GM21825 (cell line): ENCODE results near the gene SPATS2L.

Source experiments
- ATAC-seq: cut with Tn5 transposase; IDR thresholded peaks from one replicate; pipeline ENCODE4 v1.9.1; 2021; ENCODE audit warnings: mild to moderate bottlenecking, moderate library complexity; ENCODE audit not compliant: unreplicated experiment

Gene SPATS2L

GRCh38 chr2:200435379-200435778 is 128.9 kb downstream of the SPATS2L start:
- ATAC-seq = no peak

- no peak for ATAC-seq
These were observed 131.8 kb downstream of the SPATS2L start for GRCh38 chr2:200438251-200438650.

GRCh38 chr2:200438846-200439245 is 132.4 kb downstream of the SPATS2L start:
- ATAC-seq = no peak

- no peak for ATAC-seq
These were observed 133.5 kb downstream of the SPATS2L start for GRCh38 chr2:200439981-200440380.

- no peak for ATAC-seq
These were observed 136.0 kb downstream of the SPATS2L start for GRCh38 chr2:200442471-200442870.

GRCh38 chr2:200443376-200443775 is 136.9 kb downstream of the SPATS2L start:
- no peak for ATAC-seq

- ATAC-seq = no peak
These were observed 137.4 kb downstream of the SPATS2L start for GRCh38 chr2:200443916-200444315.

GRCh38 chr2:200444530-200444929 is 138.0 kb downstream of the SPATS2L start:
- no peak for ATAC-seq

GRCh38 chr2:200445284-200445683 is 138.8 kb downstream of the SPATS2L start:
- ATAC-seq = no peak

- no peak for ATAC-seq
These were observed 140.1 kb downstream of the SPATS2L start for GRCh38 chr2:200446612-200447011.

GRCh38 chr2:200447139-200447855 is 140.8 kb downstream of the SPATS2L start:
- no peak for ATAC-seq

GRCh38 chr2:200448455-200448854 is 142.0 kb downstream of the SPATS2L start:
- no peak for ATAC-seq

- peak; percentile 55 for ATAC-seq
These were observed 142.7 kb downstream of the SPATS2L start for GRCh38 chr2:200449149-200449548.

- ATAC-seq = no peak
These were observed 143.8 kb downstream of the SPATS2L start for GRCh38 chr2:200450288-200450687.

- ATAC-seq = no peak
These were observed 145.0 kb downstream of the SPATS2L start for GRCh38 chr2:200451511-200451910.

GRCh38 chr2:200452377-200452776 is 145.9 kb downstream of the SPATS2L start:
- no peak for ATAC-seq

- ATAC-seq = no peak
These were observed 146.8 kb downstream of the SPATS2L start for GRCh38 chr2:200453142-200453852.

- no peak for ATAC-seq
These were observed 147.5 kb downstream of the SPATS2L start for GRCh38 chr2:200453853-200454534.

- peak; percentile 66 for ATAC-seq
These were observed 148.7 kb downstream of the SPATS2L start for GRCh38 chr2:200454927-200455801.

- ATAC-seq = peak; percentile 73
These were observed 149.5 kb downstream of the SPATS2L start for GRCh38 chr2:200455958-200456421.

GRCh38 chr2:200456567-200456966 is 150.1 kb downstream of the SPATS2L start:
- no peak for ATAC-seq
